Endothelial cell of umbilical vein (primary cell): ENCODE measurements around the gene GNB5.

Experiments
- EZH2 ChIP-seq: IDR thresholded peaks from 2 replicates; pipeline ENCODE4 v1.6.1; 2012; ENCODE audit warnings: borderline replicate concordance, low read depth, mild to moderate bottlenecking, moderate library complexity, low read length, inconsistent platforms; ENCODE audit not compliant: severe bottlenecking
- POLR2A ChIP-seq: IDR thresholded peaks from 2 replicates; pipeline ENCODE4 v1.6.1; 2012; ENCODE audit warnings: low read depth, mild to moderate bottlenecking, control low read depth, low read length
- TF ChIP-seq, protein P1 (sequence below), 2 donors: IDR thresholded peaks; 1 replicate in 1 of 2; 2 replicates in 1 of 2; pipeline ENCODE4 v1.5.1; 2011; ENCODE audit warnings: low read length in 2 of 2, mild to moderate bottlenecking in 2 of 2, moderate library complexity in 2 of 2, control low read depth in 1 of 2, inconsistent platforms in 1 of 2, low read depth in 1 of 2; ENCODE audit not compliant: insufficient read depth in 1 of 2; ENCODE audit errors: extremely low read depth in 1 of 2

DNA sequence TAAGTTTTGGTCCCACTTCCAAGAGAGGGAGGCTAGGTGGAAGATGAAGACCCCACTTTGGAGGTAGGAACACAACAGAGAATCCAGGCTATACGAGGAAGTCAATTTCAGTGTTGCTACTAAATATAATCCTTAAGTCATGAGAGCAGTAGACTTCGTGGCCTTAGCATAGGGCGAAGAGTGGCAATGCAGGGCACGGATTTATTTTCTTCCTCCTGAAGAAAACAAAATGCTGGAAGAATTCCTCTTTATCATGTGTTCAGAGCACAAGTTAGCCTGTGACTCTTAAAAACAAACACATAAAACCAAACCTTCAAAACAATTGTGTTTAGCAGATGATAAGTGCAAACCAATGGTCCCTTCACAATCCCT, 98.0 kb downstream of the GNB5 start:
- TF ChIP-seq EZH2 (no peak), POLR2A (no peak)
- TF ChIP-seq, protein P1, sequence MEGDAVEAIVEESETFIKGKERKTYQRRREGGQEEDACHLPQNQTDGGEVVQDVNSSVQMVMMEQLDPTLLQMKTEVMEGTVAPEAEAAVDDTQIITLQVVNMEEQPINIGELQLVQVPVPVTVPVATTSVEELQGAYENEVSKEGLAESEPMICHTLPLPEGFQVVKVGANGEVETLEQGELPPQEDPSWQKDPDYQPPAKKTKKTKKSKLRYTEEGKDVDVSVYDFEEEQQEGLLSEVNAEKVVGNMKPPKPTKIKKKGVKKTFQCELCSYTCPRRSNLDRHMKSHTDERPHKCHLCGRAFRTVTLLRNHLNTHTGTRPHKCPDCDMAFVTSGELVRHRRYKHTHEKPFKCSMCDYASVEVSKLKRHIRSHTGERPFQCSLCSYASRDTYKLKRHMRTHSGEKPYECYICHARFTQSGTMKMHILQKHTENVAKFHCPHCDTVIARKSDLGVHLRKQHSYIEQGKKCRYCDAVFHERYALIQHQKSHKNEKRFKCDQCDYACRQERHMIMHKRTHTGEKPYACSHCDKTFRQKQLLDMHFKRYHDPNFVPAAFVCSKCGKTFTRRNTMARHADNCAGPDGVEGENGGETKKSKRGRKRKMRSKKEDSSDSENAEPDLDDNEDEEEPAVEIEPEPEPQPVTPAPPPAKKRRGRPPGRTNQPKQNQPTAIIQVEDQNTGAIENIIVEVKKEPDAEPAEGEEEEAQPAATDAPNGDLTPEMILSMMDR (IDR thresholded peaks at IDR 0.05; ENCODE audit: extremely low read depth in 1 of 2, insufficient read depth in 1 of 2, low read depth in 1 of 2, low read length in 2 of 2) = no peak
